CD4-positive, alpha-beta T cell treated with Interleukin-17A for 4 hours (primary cell): ENCODE measurements around the gene CTSV.
A peak's percentile ranks its signal among the peaks of the same experiment; 100 is the strongest.
"Not testable (repeated sequence)": the region's sequence is repeated elsewhere in the genome, so short reads cannot be mapped to it uniquely, and the experiment has no call there.

Experiments used
- DNase-seq: peaks from one replicate; pipeline ENCODE4 v3.0.0-alpha.2; 2020; ENCODE audit warnings: mixed read lengths

The CTSV gene

DNA sequence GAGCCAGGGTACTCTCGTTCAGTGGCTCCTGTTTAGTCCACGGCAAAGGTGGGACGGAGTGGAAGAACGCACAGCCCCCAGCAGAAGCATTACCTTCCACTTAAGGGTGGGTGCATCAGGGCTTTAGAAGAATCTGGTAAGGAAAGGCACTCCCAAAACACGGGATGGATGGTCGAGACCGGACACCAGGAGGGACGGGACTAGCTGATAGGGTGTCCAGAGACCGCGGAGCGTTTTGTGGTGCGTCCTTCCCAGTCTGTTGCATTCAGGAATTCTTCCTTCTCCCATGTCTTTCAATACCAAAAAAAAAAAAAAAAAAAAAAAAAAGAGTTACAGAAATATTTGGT is 545 bp upstream of the CTSV start:
- DNase-seq, result no peak

DNA sequence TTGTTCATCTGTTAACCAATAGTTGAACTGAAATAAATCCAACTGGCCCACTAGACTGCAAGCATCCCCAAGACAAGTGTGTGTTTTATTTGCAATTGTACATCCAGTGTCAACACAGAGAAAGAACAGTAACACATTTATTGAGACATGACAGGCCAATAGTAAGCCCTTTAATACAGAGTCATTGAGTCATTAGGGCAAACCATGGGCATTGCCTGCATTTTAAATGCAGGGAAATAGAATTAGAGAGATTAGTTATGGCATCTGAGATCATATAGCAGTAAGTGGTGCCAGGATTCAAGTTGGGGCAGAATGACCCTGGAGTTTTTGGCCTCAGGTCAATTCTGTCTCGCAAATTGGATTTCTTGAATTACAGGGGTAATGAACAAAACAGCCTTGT is 15.4 kb downstream of the CTSV start:
- not testable (repeated sequence) for DNase-seq

DNA sequence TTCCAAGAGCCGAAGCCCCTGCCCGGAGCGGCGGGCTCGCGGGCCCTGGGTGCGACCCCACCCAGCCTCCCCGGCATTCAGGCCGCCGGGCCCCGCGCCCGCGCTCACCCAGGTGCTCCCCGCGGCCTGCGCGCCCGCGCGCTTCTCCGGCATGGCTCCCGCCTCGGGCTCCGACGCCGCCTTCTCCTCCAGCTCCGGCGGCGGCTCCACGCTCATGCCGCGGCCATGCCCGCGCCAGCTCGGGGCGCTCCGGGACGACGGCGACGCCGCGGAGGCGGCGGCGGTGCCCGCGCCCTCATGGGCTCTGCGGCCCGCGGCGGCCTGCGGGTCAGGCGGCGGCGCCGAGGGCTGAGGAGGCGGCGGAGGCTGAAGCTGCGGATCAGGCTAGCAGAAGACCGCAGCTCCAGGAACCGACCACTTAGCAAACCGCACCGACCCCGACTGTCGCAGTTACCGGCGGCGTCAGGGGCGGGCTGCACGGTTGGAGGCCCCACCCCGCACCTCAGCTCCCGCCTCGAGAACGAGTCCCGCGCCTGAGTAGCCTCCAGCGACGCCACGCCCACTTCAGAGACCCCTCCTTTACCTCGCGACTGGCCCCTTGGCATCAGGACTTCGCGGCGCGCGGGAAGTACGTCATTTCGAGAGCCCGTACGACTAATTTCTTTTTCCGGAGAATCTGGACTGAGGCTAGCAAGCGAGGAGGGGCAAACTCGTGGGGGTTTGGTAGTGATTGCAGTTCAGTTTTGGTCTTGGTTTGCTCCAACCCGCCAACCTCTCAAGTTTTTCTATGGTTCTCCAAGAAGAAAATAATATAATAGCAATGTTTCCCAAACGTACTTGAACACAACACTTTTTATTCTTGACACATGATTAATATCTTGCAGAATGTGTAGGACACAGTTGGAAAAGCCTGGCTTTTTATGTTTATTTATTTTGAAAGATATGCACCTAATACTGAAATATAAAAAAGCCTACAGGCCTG is 25.5 kb downstream of the CTSV start:
- peak; percentile 74 for DNase-seq

DNA sequence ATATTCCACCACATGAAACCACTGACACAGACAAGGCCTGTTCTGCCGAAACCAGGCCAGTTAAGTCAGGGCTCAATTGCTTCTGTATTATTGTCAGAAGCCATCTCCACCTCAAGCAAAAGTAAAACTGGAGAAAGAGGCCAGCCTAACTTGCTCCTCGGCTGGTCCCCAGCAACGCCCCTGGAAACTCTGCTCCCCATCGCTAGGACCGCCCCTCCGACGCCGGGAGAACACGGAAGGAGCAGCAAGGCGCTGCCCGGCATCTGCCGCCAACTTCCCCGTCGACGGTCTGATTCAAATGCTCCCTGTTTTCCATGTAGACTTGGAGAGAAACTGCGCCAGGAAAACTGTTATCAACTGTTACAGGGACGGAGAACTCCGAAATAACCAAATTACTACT is 26.3 kb downstream of the CTSV start:
- not testable (repeated sequence) for DNase-seq

DNA sequence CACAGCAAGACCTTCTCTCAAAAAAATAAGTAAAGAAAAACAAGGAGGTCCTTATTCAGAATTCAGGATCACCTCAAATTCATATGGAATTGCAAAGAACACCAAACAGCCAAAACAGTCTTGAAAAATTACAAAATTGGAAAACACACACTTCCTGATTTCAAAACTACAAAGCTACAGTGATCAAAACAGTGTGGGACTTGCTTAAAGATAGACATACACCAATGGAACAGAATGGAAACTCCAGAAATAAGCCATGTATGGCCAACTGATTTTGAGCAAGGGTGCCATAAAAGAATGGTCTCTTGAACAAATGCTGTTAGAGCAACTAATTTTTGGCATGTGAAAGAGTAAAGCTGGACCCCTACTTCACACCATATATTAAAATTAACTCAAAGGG is 36.7 kb downstream of the CTSV start:
- DNase-seq, result not testable (repeated sequence)

DNA sequence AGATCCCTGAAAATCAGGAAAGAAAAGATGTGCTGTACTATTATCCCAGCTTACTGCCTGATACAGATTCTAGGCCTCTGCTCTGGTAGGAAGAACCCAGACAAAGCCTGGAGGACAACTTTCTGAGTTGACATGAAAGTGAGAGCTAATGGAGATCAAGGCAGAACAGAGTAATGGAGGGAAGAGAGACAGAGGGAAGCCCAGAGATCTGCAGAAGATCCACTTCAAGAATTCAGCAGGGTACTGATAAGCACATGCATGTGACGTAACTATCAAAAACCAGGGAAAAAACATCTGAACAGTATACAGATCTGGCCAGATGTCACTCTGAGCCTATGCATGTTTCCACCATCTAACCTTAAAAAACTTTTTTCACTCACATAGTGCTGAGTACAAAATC is 37.6 kb downstream of the CTSV start:
- not testable (repeated sequence) for DNase-seq

DNA sequence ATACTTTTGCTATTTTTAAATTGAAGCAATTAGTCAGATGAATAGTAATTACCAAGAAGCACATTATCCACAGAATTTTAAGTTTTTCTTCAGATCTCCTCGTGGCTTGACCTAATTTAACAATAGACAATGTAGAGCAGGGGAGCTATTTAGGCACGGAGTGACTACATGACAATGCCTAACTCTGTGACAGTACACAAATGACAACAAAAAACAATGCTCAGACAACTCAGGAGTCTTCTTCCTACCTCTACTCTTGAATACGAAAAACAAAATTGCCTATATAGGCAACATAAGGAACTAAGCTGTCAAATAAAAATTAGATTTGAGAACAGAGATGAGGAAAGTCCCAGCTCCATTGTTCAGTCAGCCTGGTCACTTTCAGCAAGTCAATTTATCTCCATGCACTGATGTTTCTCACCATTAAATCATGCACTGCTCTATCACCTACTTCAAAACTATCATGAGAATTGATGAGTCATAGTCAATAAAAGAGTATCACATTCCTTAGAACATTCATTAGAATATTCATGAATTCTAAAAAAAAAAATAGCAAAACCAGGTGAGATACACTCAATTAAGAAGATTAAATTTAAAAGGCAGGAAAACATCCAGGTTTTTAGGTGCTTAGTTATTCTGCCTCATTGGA is 38.7 kb downstream of the CTSV start:
- not testable (repeated sequence) for DNase-seq

DNA sequence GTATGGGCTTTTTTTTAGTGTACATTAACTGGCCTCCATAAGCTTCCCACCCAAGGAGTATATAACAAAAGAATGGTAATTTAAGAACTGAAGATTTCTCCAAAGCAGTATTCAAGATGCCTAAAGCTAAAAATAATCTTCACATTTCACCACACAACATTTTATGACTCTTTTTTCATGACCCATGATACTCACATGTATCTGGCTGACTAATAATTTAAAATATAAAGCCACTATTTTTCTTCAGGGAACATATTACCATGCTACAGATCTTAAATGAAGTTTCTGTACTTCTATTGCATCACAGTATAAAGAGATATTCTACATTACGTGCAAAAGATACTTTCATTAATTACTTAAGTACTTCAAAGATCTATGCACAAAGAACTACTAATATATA is 39.2 kb downstream of the CTSV start:
- DNase-seq, result not testable (repeated sequence)

DNA sequence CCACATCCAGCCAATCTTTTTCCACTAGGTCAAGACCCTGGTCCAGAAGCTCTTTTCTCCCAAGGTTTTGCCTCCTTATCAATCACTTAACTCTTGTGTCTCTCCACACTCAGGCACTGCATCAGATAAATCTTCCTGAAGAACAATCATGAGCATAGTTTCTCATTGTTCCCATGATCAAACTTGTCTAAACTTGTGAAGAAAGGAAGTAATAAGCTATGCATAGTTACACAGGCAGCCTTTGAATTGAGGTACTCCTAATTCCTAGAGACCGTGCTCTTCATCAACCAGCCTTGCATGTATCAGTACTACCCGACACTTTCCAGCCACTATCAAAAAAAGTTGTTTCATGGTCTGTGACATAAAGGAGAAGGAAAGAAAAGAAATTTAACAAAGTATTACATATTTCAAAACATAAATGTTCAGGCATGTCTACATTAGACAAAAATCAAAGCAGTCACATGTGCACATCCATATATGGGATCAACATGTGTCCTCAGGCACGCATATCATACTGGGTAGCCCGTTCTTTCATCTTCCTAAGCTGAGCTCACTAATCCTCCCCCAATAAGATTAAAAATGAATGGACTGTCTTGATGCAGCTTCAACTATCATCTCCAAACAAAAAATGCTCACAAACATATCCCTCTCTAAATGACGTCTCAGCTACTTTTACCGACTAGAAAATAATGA is 41.8 kb downstream of the CTSV start:
- DNase-seq, result not testable (repeated sequence)

DNA sequence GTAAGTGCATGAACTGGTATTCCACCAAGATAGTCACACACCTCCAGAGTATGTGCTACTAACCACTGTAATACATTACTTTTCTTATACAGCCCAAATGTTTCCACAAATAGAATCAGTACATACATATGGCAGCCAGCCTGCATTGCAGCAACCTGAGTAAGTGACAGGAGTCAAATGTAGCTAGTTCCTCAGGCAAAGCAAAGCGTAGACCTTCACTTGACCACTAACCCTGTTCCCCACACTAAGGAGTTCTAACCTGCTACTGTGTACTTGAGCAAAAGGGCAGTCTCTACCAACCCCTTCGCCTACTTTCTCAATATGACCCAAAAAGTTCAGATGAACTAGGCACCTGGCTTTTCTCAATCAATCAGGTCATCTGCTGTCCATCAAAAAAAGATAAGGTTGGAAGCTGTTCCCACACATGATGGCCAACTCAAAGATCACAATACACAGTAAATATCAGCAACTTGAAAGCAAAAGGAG is 44.4 kb downstream of the CTSV start:
- DNase-seq, result not testable (repeated sequence)

DNA sequence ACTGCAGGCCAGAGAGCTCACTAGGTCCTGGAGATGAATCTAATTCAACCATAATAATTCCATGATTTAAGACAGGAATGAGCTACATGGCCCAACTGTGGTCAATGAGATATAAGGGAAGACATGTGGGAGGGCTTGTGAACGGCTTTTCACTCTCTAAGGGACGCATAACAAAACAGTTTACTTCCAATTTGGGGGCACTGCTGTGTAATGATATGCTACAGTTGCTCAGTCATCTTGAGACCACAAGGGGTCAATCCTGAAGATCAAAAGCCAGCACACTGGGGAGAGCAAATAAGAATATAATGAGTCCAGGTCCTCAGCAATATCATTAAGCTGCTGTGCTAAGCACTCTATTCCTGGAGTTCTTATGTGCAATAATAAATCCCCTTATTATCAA is 46.6 kb downstream of the CTSV start:
- not testable (repeated sequence) for DNase-seq

DNA sequence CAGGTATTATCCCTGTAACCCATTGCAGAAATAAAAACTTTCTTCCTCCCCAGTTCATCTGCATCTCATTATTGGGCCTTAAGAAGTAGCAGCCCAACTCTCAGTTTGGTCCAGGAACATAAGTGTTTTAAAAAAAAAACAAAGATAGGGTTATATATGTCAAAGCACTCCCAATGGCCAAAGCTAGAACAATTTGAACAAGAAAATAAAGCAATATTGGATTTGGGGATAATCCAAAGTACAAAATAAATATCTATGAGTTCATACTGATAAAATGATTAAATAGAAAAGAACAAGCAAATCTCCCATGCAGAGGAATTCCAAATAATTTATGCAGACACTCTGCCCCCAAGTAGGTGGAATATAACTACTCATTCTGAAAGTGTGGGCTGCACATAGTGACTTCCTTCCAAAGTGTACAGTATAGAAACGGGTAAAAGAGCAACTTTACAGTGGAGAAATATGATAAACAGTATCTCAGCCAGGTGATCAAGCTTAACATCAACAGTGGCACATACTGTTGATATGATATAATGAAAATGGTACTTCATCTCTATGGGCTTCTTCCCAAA is 49.1 kb downstream of the CTSV start:
- DNase-seq, result not testable (repeated sequence)

DNA sequence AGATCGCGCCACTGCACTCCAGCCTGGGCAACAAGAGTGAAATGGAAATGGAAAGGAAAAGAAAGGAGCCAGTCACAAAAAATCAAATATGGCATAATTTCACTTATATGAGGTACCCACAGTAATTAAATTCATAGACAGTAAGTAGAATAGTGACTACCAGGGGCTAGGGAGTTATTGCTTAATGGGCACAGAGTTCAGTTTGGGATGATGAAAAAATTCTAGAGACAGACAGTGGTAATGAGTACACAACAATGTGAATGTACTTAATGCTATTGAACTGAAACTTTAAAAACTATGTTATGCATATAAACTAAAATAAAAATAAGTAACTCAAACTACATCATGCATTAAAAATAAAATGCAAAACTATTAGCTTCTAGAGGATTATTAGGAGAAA is 54.1 kb downstream of the CTSV start:
- not testable (repeated sequence) for DNase-seq

DNA sequence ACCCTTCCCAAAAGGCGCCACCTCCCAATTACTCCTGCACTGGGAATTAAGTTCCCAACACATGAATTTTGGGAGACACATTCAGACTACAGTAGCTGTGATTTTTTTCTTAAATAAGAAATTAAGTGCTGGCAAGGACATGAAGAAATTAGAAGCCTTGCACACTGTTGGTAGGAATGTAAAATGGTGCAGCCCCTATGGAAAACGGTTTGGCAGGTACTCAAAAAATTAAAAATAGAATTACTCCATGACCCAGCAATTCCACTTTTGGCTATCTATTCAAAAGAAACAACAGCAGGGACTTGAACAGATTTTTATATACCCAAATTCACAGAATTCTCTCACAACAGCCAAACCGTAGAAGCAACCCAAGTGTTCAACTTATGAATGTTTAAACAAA is 54.8 kb downstream of the CTSV start:
- DNase-seq, result not testable (repeated sequence)

DNA sequence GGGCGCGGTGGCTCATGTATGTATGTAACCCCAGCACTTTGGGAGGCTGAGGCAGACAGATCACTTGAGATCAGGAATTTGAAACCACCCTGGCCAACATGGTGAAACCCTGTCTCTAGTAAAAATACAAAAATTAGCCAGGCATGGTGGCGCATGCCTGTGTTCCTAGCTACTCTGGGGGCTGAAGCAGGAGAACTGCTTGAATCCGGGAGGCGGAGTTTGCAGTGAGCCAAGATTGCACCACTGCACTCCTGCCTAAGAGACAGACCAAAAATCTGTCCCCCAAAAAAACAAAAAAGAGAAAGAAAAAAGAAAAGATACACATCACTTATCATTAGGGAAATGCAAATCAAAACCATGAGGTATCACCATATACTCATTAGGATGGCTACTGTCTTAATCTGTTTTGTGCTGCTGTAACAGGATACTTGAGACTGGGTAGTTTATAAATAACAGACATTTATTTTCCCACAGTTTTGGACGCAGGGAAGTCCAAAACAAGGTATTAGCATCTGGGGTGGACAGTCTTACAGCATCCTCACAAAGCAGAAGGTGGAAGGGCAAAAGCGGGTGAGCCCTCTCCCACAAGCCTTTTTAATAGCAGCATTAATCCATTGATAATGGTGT is 55.3 kb downstream of the CTSV start:
- not testable (repeated sequence) for DNase-seq
